Nephron (organoid): ENCODE results near the gene OR10T2.
"Not testable (repeated sequence)": the region's sequence is repeated elsewhere in the genome, so short reads cannot be mapped to it uniquely, and the experiment has no call there.

Experiments used
- H3K27ac Mint-ChIP-seq, 3 experiments: 2 replicates each; pipeline ENCODE4 v1.8.0; 2020; ENCODE audit warnings: mixed read lengths in 3 of 3, mild to moderate bottlenecking in 2 of 3, moderate library complexity in 1 of 3
- H3K27me3 Mint-ChIP-seq: 2 replicates; pipeline ENCODE4 v1.8.0; 2021; ENCODE audit warnings: low read depth, mild to moderate bottlenecking, moderate library complexity, mixed read lengths
- H3K36me3 Mint-ChIP-seq: 2 replicates; pipeline ENCODE4 v1.8.0; 2020; ENCODE audit warnings: low read depth, mixed read lengths
- H3K4me1 Mint-ChIP-seq: 2 replicates; pipeline ENCODE4 v1.8.0; 2020; ENCODE audit warnings: mixed read lengths
- H3K4me3 Mint-ChIP-seq, 3 experiments: 2 replicates each; pipeline ENCODE4 v1.8.0; 2020; ENCODE audit warnings: mild to moderate bottlenecking in 3 of 3, mixed read lengths in 3 of 3, moderate library complexity in 2 of 3
- H3K9me3 Mint-ChIP-seq: 2 replicates; pipeline ENCODE4 v1.8.0; 2020; ENCODE audit warnings: mixed read lengths
- CTCF ChIP-seq, 3 experiments: fragments of 200-600 bp; sonication (generic); IDR thresholded peaks; one replicate each; pipeline ENCODE4 v1.5.0; 2021; ENCODE audit warnings: antibody characterized with exemption in 3 of 3; ENCODE audit not compliant: unreplicated experiment in 3 of 3

Gene OR10T2

GRCh38 chr1:158393476-158393875, 5.8 kb downstream of the OR10T2 start:
- H3K27ac Mint-ChIP-seq, result no peak overlapping the region
- TF ChIP-seq CTCF (IDR thresholded peaks at IDR 0.05; ENCODE audit: unreplicated experiment in 3 of 3), result no peak
- H3K9me3 Mint-ChIP-seq, result no peaks in the 10 kb centered on the region
- no peaks in the 10 kb centered on the region for H3K4me1 Mint-ChIP-seq
- H3K4me3 Mint-ChIP-seq, result no peak overlapping the region
- H3K36me3 Mint-ChIP-seq, result no peaks in the 10 kb centered on the region
- peaks cover 4% of the 10 kb centered on the region for H3K27me3 Mint-ChIP-seq

- H3K36me3 Mint-ChIP-seq, result no peaks in the 10 kb centered on the region
- no peaks in the 10 kb centered on the region for H3K9me3 Mint-ChIP-seq
- H3K4me1 Mint-ChIP-seq, result no peaks in the 10 kb centered on the region
- TF ChIP-seq CTCF (IDR thresholded peaks at IDR 0.05; ENCODE audit: unreplicated experiment in 3 of 3), result no peak
- H3K27ac Mint-ChIP-seq, result no peak overlapping the region
- peaks cover 4% of the 10 kb centered on the region for H3K27me3 Mint-ChIP-seq
- no peak overlapping the region for H3K4me3 Mint-ChIP-seq
Observed at GRCh38 chr1:158391099-158391498, 8.2 kb downstream of the OR10T2 start.

- no peaks in the 10 kb centered on the region for H3K4me1 Mint-ChIP-seq
- H3K36me3 Mint-ChIP-seq, result no peaks in the 10 kb centered on the region
- no peak overlapping the region for H3K4me3 Mint-ChIP-seq
- no peak for TF ChIP-seq CTCF (IDR thresholded peaks at IDR 0.05; ENCODE audit: unreplicated experiment in 3 of 3)
- peaks cover under 1% of the 10 kb centered on the region for H3K27me3 Mint-ChIP-seq
- H3K27ac Mint-ChIP-seq, result no peak overlapping the region
- no peaks in the 10 kb centered on the region for H3K9me3 Mint-ChIP-seq
Observed at GRCh38 chr1:158390331-158390730, 8.9 kb downstream of the OR10T2 start.

GRCh38 chr1:158374860-158375259, 24.4 kb downstream of the OR10T2 start:
- Mint-ChIP-seq H3K36me3 (no peaks in the 10 kb centered on the region), H3K9me3 (peaks cover 11% of the 10 kb centered on the region), H3K4me1 (no peaks in the 10 kb centered on the region), H3K27ac (no peak overlapping the region), H3K27me3 (no peaks in the 10 kb centered on the region), H3K4me3 (no peak overlapping the region)
- no peak for TF ChIP-seq CTCF (IDR thresholded peaks at IDR 0.05; ENCODE audit: unreplicated experiment in 3 of 3)

GRCh38 chr1:158374101-158374500, 25.2 kb downstream of the OR10T2 start:
- not testable (repeated sequence) for H3K27me3 Mint-ChIP-seq, H3K36me3 Mint-ChIP-seq, H3K27ac Mint-ChIP-seq, H3K4me3 Mint-ChIP-seq, H3K4me1 Mint-ChIP-seq
- peaks cover 11% of the 10 kb centered on the region for H3K9me3 Mint-ChIP-seq

- Mint-ChIP-seq H3K27me3 (no peaks in the 10 kb centered on the region), H3K27ac (no peak overlapping the region), H3K36me3 (no peaks in the 10 kb centered on the region), H3K9me3 (peaks cover 11% of the 10 kb centered on the region), H3K4me1 (no peaks in the 10 kb centered on the region), H3K4me3 (no peak overlapping the region)
- no peak for TF ChIP-seq CTCF (IDR thresholded peaks at IDR 0.05; ENCODE audit: unreplicated experiment in 3 of 3)
Observed at GRCh38 chr1:158371188-158371953, 27.9 kb downstream of the OR10T2 start.
